Stimulated activated CD4-positive, alpha-beta T cell treated with anti-CD3 and anti-CD28 coated beads, Interleukin-4, amount 100 ng/mL, for 4 hours (primary cell): ENCODE measurements around the gene GAS2.
A peak's percentile ranks its signal among the peaks of the same experiment; 100 is the strongest.

ENCODE experiments used
- DNase-seq, 2 experiments: peaks; one replicate each; pipeline ENCODE4 v3.0.0-alpha.2; 2020

Gene GAS2

DNA sequence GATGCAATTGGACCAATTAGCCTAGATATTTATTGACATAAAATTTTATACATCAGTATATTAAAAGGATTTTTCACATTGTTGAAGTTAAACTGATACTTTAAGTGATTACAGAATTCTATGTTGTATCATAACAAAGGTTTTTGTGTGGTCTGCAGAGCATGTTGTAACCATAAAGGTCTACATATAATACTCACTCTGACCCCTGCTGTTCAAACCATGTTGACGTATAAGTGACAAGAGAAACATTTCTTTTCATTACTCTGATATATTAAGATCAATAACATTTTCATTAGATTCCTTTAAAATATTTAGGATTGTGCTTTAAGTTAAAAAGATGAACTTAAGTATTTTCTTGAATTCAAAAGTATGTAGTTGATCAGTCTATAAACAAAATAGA lies 63.9 kb downstream of the GAS2 start:
- no peak for DNase-seq

DNA sequence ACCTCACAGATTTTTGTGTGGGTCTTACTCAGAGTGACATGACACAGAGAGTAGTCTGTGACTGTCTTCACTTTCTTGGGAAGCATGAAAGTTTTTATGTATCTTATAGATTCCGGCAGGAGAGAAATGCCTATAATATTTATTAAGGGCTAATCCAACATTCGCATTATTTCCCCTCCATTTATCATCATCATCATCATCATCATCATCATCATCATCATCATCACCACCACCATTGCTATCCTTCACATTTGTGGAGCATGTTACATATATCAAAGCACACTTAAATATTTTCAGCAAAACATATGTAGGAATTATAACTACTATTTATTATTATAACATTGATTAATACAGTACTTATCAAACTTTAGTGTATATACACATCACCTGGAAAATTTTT lies 66.2 kb downstream of the GAS2 start:
- no peak for DNase-seq

GRCh38 chr11:22733475-22734248 lies 67.3 kb downstream of the GAS2 start:
- DNase-seq: no peak

DNA sequence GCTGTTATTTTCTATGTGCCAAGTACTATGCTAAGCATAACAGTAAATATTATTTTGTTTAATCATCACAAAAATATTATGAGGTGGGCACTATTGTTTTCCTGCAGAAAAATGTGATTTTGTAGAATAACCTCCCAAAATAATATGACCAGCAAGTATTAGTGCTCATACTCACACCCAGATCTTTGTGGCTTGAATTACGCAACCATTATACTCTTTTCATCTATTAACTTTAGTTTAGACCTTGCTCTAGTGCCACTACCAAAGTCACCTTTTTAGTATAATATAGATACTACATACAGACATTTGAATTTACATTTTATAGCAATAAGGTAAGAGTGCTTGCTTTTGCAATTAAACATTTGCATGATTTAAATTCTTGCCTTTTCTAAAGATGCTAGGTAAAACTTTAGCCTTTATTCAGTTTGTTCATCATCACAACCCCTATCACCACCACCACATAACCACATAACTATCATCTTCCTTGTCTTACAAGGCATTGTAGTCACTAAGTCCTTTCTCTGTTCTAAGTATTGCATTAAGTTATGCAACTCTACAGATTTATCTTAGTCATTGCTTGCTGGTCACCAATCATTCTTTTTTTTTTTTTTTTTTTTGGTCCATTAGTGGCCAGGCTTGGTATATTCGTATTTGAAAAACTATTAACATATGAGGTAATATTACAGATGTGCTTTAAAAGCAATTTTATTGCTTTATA lies 68.4 kb downstream of the GAS2 start:
- DNase-seq: no peak

- DNase-seq: no peak
Measured at GRCh38 chr11:22742157-22742613, 75.8 kb downstream of the GAS2 start.

DNA sequence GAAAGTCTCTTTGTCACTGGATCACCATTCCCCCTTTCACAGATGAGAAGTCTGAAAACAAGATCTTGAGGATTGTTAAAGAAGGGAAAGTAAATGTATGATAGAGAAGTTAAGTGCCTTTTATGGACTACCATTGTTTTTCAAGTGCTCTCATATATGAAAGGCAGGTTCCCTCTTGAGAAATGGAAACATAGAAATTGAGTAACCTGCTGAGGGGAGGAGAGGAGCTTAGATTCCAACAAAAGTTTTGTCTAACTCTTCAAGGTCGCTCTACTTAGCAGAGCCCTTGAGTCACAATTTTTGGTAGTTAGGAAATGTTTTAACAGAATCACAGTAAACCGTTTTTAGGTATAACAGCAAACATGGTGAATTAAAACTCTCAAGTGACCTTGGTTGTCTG lies 83.1 kb downstream of the GAS2 start:
- DNase-seq: no peak

DNA sequence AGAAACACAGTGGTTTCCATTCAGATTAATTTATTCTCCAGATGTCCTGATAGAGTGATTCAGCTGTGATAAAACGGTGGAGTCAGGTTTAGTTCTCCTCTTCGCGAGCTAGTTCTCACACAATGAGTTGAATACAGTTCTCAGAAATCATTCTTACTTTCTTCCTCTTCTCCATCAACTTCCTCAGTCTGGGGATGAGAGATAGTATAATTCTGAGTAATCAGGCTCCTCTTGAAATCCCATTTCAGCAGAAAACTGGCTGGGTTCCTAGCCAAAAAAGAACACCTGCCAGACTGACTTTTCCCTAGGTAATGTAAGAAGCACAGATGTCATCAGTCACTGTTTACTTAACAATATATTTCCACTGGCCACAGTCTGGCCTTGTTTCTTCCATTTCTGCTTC lies 86.5 kb downstream of the GAS2 start:
- no peak for DNase-seq

DNA sequence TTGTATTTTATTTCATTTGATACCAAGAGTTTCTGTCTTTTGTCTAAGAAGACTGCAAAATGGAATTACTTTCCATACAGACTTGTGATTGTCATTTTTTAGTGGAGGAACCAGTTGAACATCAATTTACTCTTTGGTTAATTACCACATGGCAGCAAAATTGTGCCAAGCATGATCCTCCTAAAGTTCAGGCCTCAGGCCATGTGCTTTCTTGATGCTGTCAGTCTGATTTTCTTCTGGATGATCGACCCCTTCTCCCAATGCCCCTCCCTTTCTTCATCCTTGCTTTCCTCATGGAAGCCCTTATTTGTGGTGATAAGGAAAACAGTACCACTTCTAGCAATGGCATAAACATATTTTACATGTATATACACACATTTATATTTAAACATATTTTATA lies 87.0 kb downstream of the GAS2 start:
- no peak for DNase-seq

GRCh38 chr11:22761066-22761465 lies 94.7 kb downstream of the GAS2 start:
- no peak for DNase-seq

DNA sequence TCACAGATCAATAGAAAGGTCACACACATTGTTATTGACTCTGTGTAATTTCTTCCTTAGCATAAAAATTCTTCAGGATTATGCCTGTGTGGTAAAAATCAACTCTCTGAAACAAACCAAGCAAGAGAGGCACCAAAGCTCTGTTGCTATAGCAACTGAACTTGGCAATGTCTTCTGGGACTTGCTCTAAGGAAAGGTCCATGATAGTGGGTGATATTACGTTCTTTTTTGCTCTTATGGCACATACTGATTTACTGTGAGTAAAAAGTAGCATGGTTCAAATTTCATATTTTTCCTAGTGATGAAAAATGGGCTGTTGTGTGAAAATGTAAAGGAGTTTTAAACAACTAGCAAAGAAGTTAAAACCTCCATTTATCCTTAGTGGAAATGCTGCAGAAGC lies 96.8 kb downstream of the GAS2 start:
- DNase-seq: no peak

DNA sequence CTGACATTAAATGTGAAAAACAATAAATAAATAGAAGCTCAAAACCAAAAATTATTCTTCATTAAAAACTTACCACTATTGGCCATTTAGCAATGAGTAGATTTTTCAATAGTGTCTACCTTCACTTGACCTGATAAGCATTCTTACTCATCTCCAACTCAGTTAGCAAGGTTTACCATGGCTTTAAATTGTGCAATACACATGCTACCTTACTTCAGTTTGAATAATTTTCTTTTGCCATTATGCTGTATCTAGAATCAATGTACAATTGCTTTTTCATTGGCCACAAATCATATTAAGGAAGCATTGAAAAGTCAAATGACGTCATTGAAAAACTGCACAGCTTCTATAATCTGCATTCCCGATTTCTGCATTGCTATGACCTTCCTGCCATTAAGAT lies 98.3 kb downstream of the GAS2 start:
- DNase-seq: no peak

DNA sequence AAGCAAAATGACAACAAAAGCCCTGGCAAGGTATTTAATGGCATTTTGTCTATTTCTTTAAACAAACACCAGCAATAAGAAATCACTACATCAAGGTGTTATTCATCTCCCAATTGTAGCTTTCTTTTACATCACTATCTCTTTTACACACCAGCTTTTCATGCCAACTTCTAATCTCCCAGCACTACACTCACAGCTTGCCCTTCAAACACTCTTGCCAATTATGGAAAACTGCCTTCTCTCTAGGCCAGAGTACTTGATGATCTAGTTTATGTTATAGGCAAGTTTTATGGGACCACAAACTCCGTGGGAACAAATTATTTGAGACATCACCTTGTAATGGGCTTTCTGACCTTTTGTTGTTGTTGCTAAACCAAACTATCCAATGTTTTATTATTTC lies 101.9 kb downstream of the GAS2 start:
- no peak for DNase-seq

DNA sequence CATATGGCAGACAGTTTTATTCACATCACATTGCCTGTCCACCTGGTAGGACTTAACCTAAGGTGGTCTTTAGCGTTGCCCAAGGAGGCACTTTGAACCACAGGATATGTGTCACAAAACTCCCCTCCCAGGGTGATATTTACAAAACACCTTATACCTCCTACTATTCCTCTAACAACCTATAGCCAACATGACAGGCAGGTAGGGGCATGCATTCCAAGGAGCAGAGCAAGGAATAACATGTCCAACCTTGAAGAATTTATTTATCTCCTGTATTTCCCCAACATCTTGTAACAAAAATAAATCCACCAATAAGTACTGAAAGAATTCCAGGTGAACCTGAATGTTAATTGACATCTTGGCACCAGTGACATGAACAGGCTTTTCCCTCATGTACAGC lies 102.7 kb downstream of the GAS2 start:
- DNase-seq: no peak

- no peak for DNase-seq
Measured at GRCh38 chr11:22774716-22775115, 108.3 kb downstream of the GAS2 start.

GRCh38 chr11:22775248-22775647 lies 108.8 kb downstream of the GAS2 start:
- DNase-seq: no peak

DNA sequence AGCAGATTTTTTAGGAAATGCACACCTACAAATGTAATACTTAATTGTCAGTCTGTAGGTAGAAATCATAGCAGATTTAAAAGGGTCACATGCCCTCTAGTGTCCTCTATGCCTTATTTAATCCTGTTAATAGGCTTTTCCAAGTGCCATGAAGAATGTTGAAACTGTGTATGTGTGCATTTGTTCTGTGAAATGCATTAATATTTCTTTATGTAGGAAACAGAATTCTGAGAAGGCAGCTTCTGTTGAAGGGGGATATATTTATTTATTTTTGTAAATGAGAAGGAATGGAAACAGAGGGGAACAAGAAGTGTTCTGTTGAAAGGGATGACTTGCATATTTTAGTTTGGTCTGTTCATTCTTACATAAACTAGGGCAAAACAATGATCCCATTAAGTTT lies 112.2 kb downstream of the GAS2 start:
- DNase-seq: no peak

- DNase-seq: no peak
Measured at GRCh38 chr11:22779850-22780249, 113.4 kb downstream of the GAS2 start.

DNA sequence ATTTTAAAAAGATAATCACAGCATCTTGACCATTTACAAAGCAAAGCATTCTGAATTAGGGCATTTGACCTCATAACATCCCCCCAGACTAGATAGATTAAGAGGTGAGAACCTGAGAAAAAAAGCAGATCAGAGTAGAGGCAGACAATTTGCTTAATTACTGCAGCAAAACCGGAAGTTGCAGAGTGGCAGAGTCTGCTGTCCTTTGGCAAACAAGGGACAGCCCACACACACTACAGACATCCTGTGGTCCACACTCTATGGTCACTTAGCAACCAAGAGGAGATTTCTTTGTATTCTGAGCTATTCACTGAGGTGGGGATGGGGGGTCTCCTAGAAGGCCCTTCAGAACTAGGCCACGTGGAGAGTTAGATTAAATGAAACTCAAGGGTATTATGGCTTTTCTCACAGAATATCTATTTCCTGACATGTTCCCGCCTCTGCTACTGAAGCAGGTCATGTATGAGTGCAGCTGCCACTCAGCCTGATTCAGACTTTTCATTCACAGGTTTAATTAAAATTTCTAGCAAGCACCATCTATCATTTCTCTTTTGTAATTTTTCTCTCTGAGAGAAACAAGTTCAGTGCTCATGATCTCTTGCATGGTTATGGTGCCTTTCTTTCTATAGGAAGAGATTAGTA lies 114.7 kb downstream of the GAS2 start:
- DNase-seq: no peak

DNA sequence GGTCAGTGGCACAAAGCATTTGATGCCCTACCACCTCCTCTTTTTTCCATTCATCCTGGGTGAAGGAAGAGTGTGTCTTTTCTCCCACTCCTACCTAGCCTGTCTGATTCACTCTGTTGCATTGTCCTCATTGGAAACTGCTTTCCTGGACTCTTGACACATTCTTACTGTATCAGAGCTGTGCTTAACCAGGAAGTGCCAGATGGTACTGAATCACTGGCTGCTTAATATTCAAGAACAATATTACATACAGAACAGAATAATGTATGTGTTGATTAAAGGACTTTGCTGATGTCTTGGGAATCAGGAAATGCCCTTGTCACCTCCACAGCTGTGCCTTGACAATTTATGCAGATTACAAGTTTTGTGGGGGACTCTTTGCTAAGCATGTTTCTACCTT lies 118.8 kb downstream of the GAS2 start:
- no peak for DNase-seq

- DNase-seq: no peak
Measured at GRCh38 chr11:22786475-22786874, 120.1 kb downstream of the GAS2 start.

DNA sequence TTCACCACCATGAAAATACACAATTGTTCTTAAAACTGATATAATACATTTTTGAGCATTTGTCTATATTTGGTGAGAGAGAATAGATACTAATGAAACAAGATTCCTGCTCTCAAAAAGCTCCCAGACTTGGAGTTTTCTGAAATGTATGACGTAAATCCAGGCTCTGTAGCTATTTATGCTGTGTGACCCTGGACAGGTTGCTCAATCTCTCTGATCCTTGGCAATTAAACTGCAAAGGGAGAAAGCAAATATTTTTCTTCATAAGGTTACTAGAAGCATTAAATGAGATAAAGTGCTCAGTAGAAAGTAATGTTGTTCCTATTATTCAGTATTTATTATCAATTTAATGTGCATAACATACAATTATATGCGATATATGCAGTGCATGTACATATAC lies 120.6 kb downstream of the GAS2 start:
- no peak for DNase-seq

- peak in 1 of 2 experiments; percentile 4 for DNase-seq
Measured at GRCh38 chr11:22787551-22788162, 121.2 kb downstream of the GAS2 start.

- DNase-seq: no peak
Measured at GRCh38 chr11:22792497-22792896, 126.1 kb downstream of the GAS2 start.

DNA sequence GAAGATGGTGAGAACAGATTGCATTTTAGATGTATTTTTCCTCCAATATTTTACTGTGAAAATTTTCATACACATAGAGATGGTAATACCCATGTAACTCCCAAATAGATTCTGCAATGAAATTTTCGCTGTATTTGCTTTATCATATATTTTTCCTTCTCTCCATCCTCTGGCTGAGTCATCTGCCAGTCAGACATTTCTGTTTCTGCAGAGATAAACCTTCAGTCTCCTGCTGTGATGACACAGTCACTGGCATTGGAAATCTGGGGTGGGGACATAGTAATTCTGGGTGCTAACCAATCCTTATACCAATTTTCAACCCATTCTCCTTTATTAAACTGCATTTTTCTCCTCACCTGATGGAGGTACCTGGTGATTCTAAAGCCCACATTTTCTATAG lies 129.5 kb downstream of the GAS2 start:
- no peak for DNase-seq
